Spleen (tissue), 13 donors: ENCODE results near the gene RGS14. TPM values are rescaled to one million over a fixed set of nuclear protein-coding genes. Genes with fewer than 3 reads are reported as not detected.
A peak's percentile ranks its signal among the peaks of the same experiment; 100 is the strongest.

ENCODE experiments used
- DNase-seq: peaks from one replicate; pipeline ENCODE4 v3.0.0-alpha.2; 2020
- H3K27ac ChIP-seq, 8 donors: fragments of 200-600 bp; sonication (generic) in 7 of 8; 1 replicate in 4 of 8; 2 replicates in 4 of 8; pipeline versions ENCODE4 v1.5.0 to v1.8.0; 2016 to 2021; ENCODE audit warnings: inconsistent platforms in 4 of 8, mild to moderate bottlenecking in 4 of 8, moderate library complexity in 1 of 8
- H3K27me3 ChIP-seq, 7 donors: fragments of 200-600 bp; sonication (generic) in 6 of 7; replicated peaks in 1 of 7; 1 replicate in 4 of 7; 2 replicates in 3 of 7; pipeline versions ENCODE4 v1.5.0 to v1.8.0; 2016 to 2021; ENCODE audit warnings: inconsistent platforms in 3 of 7, mild to moderate bottlenecking in 1 of 7
- H3K36me3 ChIP-seq, 6 donors: fragments of 200-600 bp; sonication (generic) in 5 of 6; 1 replicate in 4 of 6; 2 replicates in 2 of 6; pipeline versions ENCODE4 v1.5.0 to v1.8.0; 2016 to 2021; ENCODE audit warnings: inconsistent platforms in 2 of 6
- H3K4me1 ChIP-seq, 6 donors: fragments of 200-600 bp; sonication (generic) in 5 of 6; 1 replicate in 3 of 6; 2 replicates in 3 of 6; pipeline versions ENCODE4 v1.5.0 to v1.8.0; 2016 to 2021; ENCODE audit warnings: inconsistent platforms in 3 of 6
- H3K4me3 ChIP-seq, 8 donors: fragments of 200-600 bp; sonication (generic) in 7 of 8; 1 replicate in 4 of 8; 2 replicates in 4 of 8; pipeline versions ENCODE4 v1.5.0 to v1.8.0; 2016 to 2021; ENCODE audit warnings: inconsistent platforms in 4 of 8, mild to moderate bottlenecking in 4 of 8, moderate library complexity in 2 of 8
- H3K9me3 ChIP-seq, 8 donors: fragments of 200-600 bp; sonication (generic) in 7 of 8; 1 replicate in 4 of 8; 2 replicates in 4 of 8; pipeline versions ENCODE4 v1.5.0 to v1.8.0; 2016 to 2021; ENCODE audit warnings: inconsistent platforms in 4 of 8
- POLR2A ChIP-seq, 3 donors: fragments of 450-650 bp; IDR thresholded peaks; one replicate each; pipeline ENCODE4 v1.5.1; 2017; ENCODE audit warnings: antibody characterized with exemption in 3 of 3, mild to moderate bottlenecking in 1 of 3
- POLR2AphosphoS5 ChIP-seq, 3 donors: sonication (generic); formaldehyde crosslinking; IDR thresholded peaks; one replicate each; pipeline ENCODE4 v1.5.1; 2017; ENCODE audit warnings: antibody characterized with exemption in 3 of 3
- WGBS, 5 donors: extraction: QIAGEN DNeasy Blood & Tissue Kit in 3 of 5; methylation state at CpG; one replicate each; pipeline versions ENCODE4 v1.1.5 to v1.1.7; 2013 to 2018; 5-methylcytosine and 5-hydroxymethylcytosine counted together
- intact Hi-C: fragments of 100-400 bp; cut with DNase I; formaldehyde crosslinking; loops from one replicate; pipeline ENCODE4 v1.15.0; 2023; ENCODE audit warnings: low total_unique reads
- long read RNA-seq, 2 donors: transcript quantifications; one replicate each; lab custom pipeline, GENCODE V29; 2026
- polyA plus RNA-seq, 3 donors: library from polyadenylated mRNA; stranded (reverse); fragments of 200-250 nt; gene quantifications; one replicate each; pipeline ENCODE4 v1.2.1, GENCODE V29; 2013
- total RNA-seq, 7 donors: library from RNA; depleted of rRNA in 3 of 7; stranded (reverse); fragments of >200 nt in 3 of 7; fragmentation: NEBNext Ultra II Directional in 4 of 7; extraction: Animal tissue kit (Norgen Biotek cat#: 25700) in 4 of 7; gene quantifications; one replicate each; pipeline versions ENCODE4 v1.1.0 to v1.2.1, GENCODE V29; 2016 to 2021
- TF ChIP-seq, protein P1 (sequence below), 11 experiments: fragments of 200-600 bp in 7 of 11; fragments of 450-650 bp in 4 of 11; sonication (generic) in 4 of 11; IDR thresholded peaks in 8 of 11; conservative IDR thresholded peaks in 3 of 11; 1 replicate in 7 of 11; 2 replicates in 4 of 11; pipeline versions ENCODE4 v1.4.0 to v1.8.0; 2016 to 2021; ENCODE audit warnings: antibody characterized with exemption in 11 of 11, inconsistent platforms in 4 of 11, mild to moderate bottlenecking in 1 of 11
- donor health status: healthy with polysubstance abuse.
- donor health status: DM: no; HTN: no; CAD: no; lungs with moderate emphysema.
- donor health status: DM: no; HTN: no; CAD: no.
- donor health status: Bipolar disorder and iron deficiency.
- donor health status: healthy.
- donor health status: DM: no; HTN: no; CAD: no.
- donor health status: DM: yes; HTN: yes; CAD: no.

Gene RGS14, protein sequence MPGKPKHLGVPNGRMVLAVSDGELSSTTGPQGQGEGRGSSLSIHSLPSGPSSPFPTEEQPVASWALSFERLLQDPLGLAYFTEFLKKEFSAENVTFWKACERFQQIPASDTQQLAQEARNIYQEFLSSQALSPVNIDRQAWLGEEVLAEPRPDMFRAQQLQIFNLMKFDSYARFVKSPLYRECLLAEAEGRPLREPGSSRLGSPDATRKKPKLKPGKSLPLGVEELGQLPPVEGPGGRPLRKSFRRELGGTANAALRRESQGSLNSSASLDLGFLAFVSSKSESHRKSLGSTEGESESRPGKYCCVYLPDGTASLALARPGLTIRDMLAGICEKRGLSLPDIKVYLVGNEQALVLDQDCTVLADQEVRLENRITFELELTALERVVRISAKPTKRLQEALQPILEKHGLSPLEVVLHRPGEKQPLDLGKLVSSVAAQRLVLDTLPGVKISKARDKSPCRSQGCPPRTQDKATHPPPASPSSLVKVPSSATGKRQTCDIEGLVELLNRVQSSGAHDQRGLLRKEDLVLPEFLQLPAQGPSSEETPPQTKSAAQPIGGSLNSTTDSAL
- total RNA-seq (100 to 1,000 TPM in 1 of 7 donors, 10 to 100 TPM in 6; 61.5 to 111 (median 77.1) TPM), polyA plus RNA-seq (10 to 100 TPM; 45.3 to 95.9 (median 61.6) TPM)
- long read RNA-seq, donor 1, partial matches to known transcripts, result 0 of 7 reads
- long read RNA-seq, donor 1, other reads (novel, unspliced or antisense), result 0 of 7 reads
- long read RNA-seq, donor 2, partial matches to known transcripts, result 0 of 6 reads
- long read RNA-seq, donor 2, other reads (novel, unspliced or antisense), result 0 of 6 reads

DNA sequence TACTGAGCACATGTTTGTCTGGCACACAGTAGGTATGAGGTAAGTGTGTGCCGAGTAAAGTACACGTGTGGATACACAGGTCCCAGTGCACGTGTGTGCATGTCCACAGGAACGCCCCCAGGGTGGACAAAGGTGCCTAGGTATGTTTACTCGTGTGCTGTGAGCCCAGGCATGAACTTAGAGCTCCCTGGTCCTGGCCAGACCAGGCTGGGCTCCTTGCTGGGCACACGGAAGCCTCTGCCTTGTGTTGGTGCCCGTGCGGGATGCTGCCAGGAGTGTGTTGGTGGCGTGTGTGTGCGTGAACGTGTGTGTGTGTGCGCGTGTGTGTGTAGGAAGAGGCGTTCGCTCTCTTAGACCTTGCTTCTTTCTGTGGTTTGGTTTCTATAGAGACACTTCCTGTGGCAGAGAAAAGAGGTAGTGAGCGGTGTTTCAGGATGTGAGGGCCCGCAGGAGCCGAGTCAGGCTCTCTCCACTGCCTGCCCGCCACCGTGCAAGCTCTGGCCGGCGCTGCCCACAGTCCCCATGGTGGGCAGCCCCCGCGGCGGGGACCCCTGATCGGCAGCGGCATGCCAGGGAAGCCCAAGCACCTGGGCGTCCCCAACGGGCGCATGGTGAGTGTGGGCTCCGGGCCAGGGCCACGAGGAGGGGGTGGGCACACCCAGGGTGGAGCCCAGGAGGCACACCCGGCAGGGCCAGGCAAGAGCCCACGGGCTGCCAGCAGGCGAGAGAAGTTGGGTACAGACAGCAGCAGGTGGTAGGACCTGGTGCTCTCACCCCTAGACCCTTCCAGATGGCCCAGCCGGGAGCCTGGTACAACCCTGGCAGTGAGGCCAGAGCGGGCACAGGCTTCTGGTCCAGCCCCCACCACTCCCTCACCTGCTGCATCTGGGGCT lies at the start of gene RGS14:
TSS of gene RGS14 (plus strand) at position 466 of the 893 bp plus-strand sequence. CDS start at position 567, 101 bp downstream.
- peaks cover 44 to 100% (median 71%) of the 10 kb centered on the region in 6 donors for H3K4me1 ChIP-seq
- peak; percentile 94 for DNase-seq
- TF ChIP-seq POLR2A (IDR thresholded peaks at IDR 0.05) (no peak), POLR2AphosphoS5 (IDR thresholded peaks at IDR 0.05) (peak; percentile 78 to 85 (median 83))
- TF ChIP-seq, protein P1, sequence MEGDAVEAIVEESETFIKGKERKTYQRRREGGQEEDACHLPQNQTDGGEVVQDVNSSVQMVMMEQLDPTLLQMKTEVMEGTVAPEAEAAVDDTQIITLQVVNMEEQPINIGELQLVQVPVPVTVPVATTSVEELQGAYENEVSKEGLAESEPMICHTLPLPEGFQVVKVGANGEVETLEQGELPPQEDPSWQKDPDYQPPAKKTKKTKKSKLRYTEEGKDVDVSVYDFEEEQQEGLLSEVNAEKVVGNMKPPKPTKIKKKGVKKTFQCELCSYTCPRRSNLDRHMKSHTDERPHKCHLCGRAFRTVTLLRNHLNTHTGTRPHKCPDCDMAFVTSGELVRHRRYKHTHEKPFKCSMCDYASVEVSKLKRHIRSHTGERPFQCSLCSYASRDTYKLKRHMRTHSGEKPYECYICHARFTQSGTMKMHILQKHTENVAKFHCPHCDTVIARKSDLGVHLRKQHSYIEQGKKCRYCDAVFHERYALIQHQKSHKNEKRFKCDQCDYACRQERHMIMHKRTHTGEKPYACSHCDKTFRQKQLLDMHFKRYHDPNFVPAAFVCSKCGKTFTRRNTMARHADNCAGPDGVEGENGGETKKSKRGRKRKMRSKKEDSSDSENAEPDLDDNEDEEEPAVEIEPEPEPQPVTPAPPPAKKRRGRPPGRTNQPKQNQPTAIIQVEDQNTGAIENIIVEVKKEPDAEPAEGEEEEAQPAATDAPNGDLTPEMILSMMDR (IDR thresholded peaks at IDR 0.05 in 8 of 11, conservative IDR thresholded peaks at IDR 0.05 in 3 of 11), result no peak
- 1 to 8% (median 4%) methylated on average over 18 to 37 of the region's 37 CpGs for WGBS, 5 donors
- no peaks in the 10 kb centered on the region for H3K36me3 ChIP-seq
- peak within 1 kb of the TSS; percentile 81 to 92 (median 88) for H3K27ac ChIP-seq
- intact Hi-C loops, result no loop called here
- peak within 1 kb of the TSS; percentile 67 to 97 (median 87) for H3K4me3 ChIP-seq
- peaks cover 0 to 5% (median 0%) of the 10 kb centered on the region in 8 donors for H3K9me3 ChIP-seq
- no peaks in the 10 kb centered on the region for H3K27me3 ChIP-seq

DNA sequence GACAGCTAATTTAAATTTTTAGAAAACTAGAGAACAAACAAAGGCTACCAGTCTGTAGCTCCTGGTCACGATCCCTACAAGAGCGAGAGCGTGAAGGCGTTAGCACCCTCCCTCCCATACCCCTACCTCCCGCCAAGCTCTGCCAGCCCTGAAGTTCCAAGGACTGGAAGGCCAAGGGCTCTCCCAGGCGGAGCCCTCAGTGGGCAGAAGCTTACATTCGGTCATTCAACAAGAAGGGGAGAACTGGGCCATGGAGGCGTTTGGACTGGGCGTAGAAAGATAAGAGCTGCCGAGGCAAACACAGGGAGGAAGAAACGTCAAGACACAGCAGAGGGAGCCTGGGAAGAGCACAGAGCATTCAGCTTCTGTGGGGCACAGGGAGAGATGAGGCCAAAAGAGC lies 49.0 kb upstream of the RGS14 start:
- Histone ChIP-seq H3K4me1 (peaks cover 50 to 99% (median 92%) of the 10 kb centered on the region in 6 donors), H3K27ac (peak overlapping the region in 7 of 8 donors; percentile 21 to 94 (median 91)), H3K9me3 (no peaks in the 10 kb centered on the region), H3K4me3 (peak overlapping the region in 1 of 8 donors; percentile 89), H3K27me3 (no peaks in the 10 kb centered on the region), H3K36me3 (peaks cover 0 to 45% (median 26%) of the 10 kb centered on the region in 6 donors)
- no peak for DNase-seq
- 82 to 90% (median 86%) methylated on average over 11 of the region's 11 CpGs for WGBS, 5 donors
- intact Hi-C loops, result loop anchor here (10.0 kb wide), 1 partner anchor 194 kb away; no protein-coding TSS in a partner anchor
- TF ChIP-seq, protein P1 (IDR thresholded peaks at IDR 0.05 in 8 of 11, conservative IDR thresholded peaks at IDR 0.05 in 3 of 11), result no peak
- no peak for TF ChIP-seq POLR2AphosphoS5 (IDR thresholded peaks at IDR 0.05)
- no peak for TF ChIP-seq POLR2A (IDR thresholded peaks at IDR 0.05)

DNA sequence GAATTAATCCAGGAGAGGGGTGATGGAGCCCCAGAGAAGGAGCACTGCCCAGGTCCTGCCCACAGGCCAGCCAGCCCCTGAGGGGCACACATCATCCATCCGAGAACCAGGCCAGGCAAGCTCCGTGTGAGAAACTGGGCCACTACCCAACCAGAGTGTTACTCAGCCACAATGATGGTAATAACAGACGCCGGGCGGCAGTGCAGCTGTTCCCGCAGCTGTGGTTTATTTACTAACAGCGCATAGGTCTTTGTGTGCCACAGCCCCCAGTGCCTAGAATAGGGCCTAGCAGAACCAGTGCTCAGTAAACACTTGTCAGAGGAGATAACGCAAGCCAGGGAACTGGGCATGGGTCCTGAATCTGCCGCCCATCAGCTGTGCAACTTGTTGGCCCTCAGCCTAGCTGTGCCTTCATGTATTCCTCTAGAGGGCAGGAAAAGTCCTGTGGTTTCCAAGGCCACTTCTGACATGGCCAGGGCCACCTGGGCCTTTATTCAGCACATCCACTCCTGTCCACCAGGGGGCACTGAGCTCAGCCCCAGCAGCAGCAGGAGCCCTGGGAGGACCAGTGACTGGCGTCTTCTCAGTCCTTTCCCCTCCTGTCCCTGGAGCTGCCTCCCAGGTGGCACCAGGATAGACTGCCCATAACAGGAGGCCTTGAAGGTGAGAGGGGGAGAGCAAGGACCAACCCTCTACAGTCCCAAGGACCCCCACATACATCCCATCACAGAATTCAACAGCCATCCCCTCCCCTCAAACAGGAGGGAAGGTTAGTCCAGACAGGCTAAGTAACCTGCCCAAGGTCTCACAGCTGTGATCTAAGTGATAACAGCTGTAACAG lies 48.2 kb upstream of the RGS14 start:
- H3K4me3 ChIP-seq, result peak overlapping the region in 2 of 8 donors; percentile 5 to 89
- H3K36me3 ChIP-seq, result peaks cover 0 to 45% (median 26%) of the 10 kb centered on the region in 6 donors
- intact Hi-C loops, result loop anchor here (10.0 kb wide), 3 partner anchors 55 to 195 kb away; no protein-coding TSS in a partner anchor
- H3K27ac ChIP-seq, result peak overlapping the region in 7 of 8 donors; percentile 21 to 94 (median 90)
- 51 to 72% (median 53%) methylated on average over 10 of the region's 10 CpGs for WGBS, 5 donors
- peaks cover 47 to 100% (median 90%) of the 10 kb centered on the region in 6 donors for H3K4me1 ChIP-seq
- no peaks in the 10 kb centered on the region for H3K9me3 ChIP-seq
- TF ChIP-seq POLR2A (IDR thresholded peaks at IDR 0.05), result no peak
- peak; percentile 42 to 49 (median 45) for TF ChIP-seq POLR2AphosphoS5 (IDR thresholded peaks at IDR 0.05)
- TF ChIP-seq, protein P1 (IDR thresholded peaks at IDR 0.05 in 8 of 11, conservative IDR thresholded peaks at IDR 0.05 in 3 of 11), result peak; percentile 73 to 93 (median 83)
- no peaks in the 10 kb centered on the region for H3K27me3 ChIP-seq
- DNase-seq, result peak; percentile 92
